ENCODE results near the gene COLEC12.

The COLEC12 gene

GRCh38 chr18:486929-487740, 13.4 kb downstream of the COLEC12 start:
- TF ChIP-seq EP300 (IDR thresholded peaks at IDR 0.05; ENCODE audit: borderline replicate concordance), result no peak

- no peak for TF ChIP-seq CREB1 (IDR thresholded peaks at IDR 0.05; ENCODE audit: low read depth)
- TF ChIP-seq TCF12 (IDR thresholded peaks at IDR 0.05; ENCODE audit: low read depth), result no peak
- TF ChIP-seq USF1 (IDR thresholded peaks at IDR 0.05), result no peak
- no peak for TF ChIP-seq TEAD4 (IDR thresholded peaks at IDR 0.05)
- no peak for TF ChIP-seq REST (IDR thresholded peaks at IDR 0.05; ENCODE audit: low read depth)
- TF ChIP-seq NFIC (IDR thresholded peaks at IDR 0.05), result no peak
- no peak for TF ChIP-seq MAX (IDR thresholded peaks at IDR 0.05)
- no peak for TF ChIP-seq FOXM1 (IDR thresholded peaks at IDR 0.05; ENCODE audit: borderline replicate concordance, low read depth)
- TF ChIP-seq CEBPB (IDR thresholded peaks at IDR 0.05), result no peak
- no peak for TF ChIP-seq RAD21 (IDR thresholded peaks at IDR 0.05; ENCODE audit: low read depth)
- no peak for TF ChIP-seq ZBTB7A (IDR thresholded peaks at IDR 0.05; ENCODE audit: low read depth)
- TF ChIP-seq YY1 (IDR thresholded peaks at IDR 0.05; ENCODE audit: low read depth), result no peak
- TF ChIP-seq EP300 (IDR thresholded peaks at IDR 0.05; ENCODE audit: borderline replicate concordance), result no peak
- TF ChIP-seq TAF1 (IDR thresholded peaks at IDR 0.05; ENCODE audit: low read depth), result no peak
- TF ChIP-seq EGR1 (IDR thresholded peaks at IDR 0.05), result no peak
Observed at GRCh38 chr18:484749-485464, 15.6 kb downstream of the COLEC12 start.

- no peak for TF ChIP-seq NFIC (IDR thresholded peaks at IDR 0.05)
Observed at GRCh38 chr18:478681-479080, 21.8 kb downstream of the COLEC12 start.

GRCh38 chr18:477565-477964, 22.9 kb downstream of the COLEC12 start:
- TF ChIP-seq EP300 (IDR thresholded peaks at IDR 0.05; ENCODE audit: borderline replicate concordance) (no peak), RAD21 (IDR thresholded peaks at IDR 0.05; ENCODE audit: low read depth) (peak; percentile 63), CEBPB (IDR thresholded peaks at IDR 0.05) (no peak), TAF1 (IDR thresholded peaks at IDR 0.05; ENCODE audit: low read depth) (no peak)

- no peak for TF ChIP-seq MAX (IDR thresholded peaks at IDR 0.05)
- TF ChIP-seq ZBTB7A (IDR thresholded peaks at IDR 0.05; ENCODE audit: low read depth), result no peak
- no peak for TF ChIP-seq YY1 (IDR thresholded peaks at IDR 0.05; ENCODE audit: low read depth)
- no peak for TF ChIP-seq TCF12 (IDR thresholded peaks at IDR 0.05; ENCODE audit: low read depth)
- no peak for TF ChIP-seq EP300 (IDR thresholded peaks at IDR 0.05; ENCODE audit: borderline replicate concordance)
- no peak for TF ChIP-seq REST (IDR thresholded peaks at IDR 0.05; ENCODE audit: low read depth)
- TF ChIP-seq USF1 (IDR thresholded peaks at IDR 0.05), result no peak
- TF ChIP-seq RAD21 (IDR thresholded peaks at IDR 0.05; ENCODE audit: low read depth), result no peak
- TF ChIP-seq TEAD4 (IDR thresholded peaks at IDR 0.05), result no peak
- no peak for TF ChIP-seq TAF1 (IDR thresholded peaks at IDR 0.05; ENCODE audit: low read depth)
- TF ChIP-seq CREB1 (IDR thresholded peaks at IDR 0.05; ENCODE audit: low read depth), result no peak
Observed at GRCh38 chr18:476251-476664, 24.2 kb downstream of the COLEC12 start.
